Gastroesophageal sphincter (tissue), 3 donors: ENCODE data around the gene TFEB.

Experiments
- CTCF ChIP-seq, 4 experiments: fragments of 200-600 bp in 2 of 4; fragments of 450-650 bp in 2 of 4; sonication (generic) in 1 of 4; IDR thresholded peaks; one replicate each; pipeline ENCODE4 v1.5.1; 2017 to 2019; ENCODE audit warnings: antibody characterized with exemption in 4 of 4, mild to moderate bottlenecking in 2 of 4, moderate library complexity in 2 of 4
- EP300 ChIP-seq: sonication (generic); formaldehyde crosslinking; IDR thresholded peaks from one replicate; pipeline ENCODE4 v1.6.1; 2017; ENCODE audit warnings: antibody characterized with exemption, mild to moderate bottlenecking
- POLR2A ChIP-seq, 2 donors: fragments of 450-650 bp; IDR thresholded peaks; one replicate each; pipeline ENCODE4 v1.6.1; 2017; ENCODE audit warnings: antibody characterized with exemption in 2 of 2, mild to moderate bottlenecking in 2 of 2, moderate library complexity in 1 of 2
- POLR2AphosphoS5 ChIP-seq: sonication (generic); formaldehyde crosslinking; IDR thresholded peaks from one replicate; pipeline ENCODE4 v1.6.1; 2017; ENCODE audit warnings: antibody characterized with exemption

- TF ChIP-seq EP300 (no peak), CTCF (IDR thresholded peaks at IDR 0.05) (no peak), POLR2A (IDR thresholded peaks at IDR 0.05) (no peak), POLR2AphosphoS5 (no peak)
Measured at GRCh38 chr6:41702771-41703494, 32.5 kb downstream of the TFEB start.
